ENCODE results near the gene TENM3.

The TENM3 gene

GRCh38 chr4:182532441-182532840, 289.2 kb downstream of the TENM3 start:
- DNase-seq: no peak

GRCh38 chr4:182533964-182534363, 290.8 kb downstream of the TENM3 start:
- DNase-seq: no peak

- DNase-seq: no peak
Observed at GRCh38 chr4:182536221-182536811, 293.1 kb downstream of the TENM3 start.

GRCh38 chr4:182537031-182537795, 294.0 kb downstream of the TENM3 start:
- no peak for DNase-seq

DNA sequence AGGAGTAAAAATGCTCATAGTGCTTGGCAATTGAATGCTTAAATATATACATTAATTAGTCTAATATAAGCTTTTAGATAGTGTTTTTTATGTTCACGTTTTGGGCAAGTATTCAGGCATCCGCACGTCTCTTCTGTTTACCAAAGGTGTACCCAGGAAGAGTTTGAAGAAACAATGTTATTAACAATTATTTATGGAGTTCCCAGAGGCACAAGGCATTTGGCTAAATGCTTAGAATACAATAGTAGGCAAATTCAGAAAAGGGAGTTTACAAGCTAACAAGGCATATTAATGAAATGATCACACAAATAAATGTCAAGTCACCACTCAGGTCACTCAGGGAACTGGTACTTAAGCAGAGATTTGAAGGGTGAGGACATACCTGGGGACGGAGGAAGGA, 294.8 kb downstream of the TENM3 start:
- DNase-seq: no peak

- DNase-seq: no peak
Observed at GRCh38 chr4:182540496-182540895, 297.3 kb downstream of the TENM3 start.

GRCh38 chr4:182547435-182547834, 304.2 kb downstream of the TENM3 start:
- DNase-seq: no peak

DNA sequence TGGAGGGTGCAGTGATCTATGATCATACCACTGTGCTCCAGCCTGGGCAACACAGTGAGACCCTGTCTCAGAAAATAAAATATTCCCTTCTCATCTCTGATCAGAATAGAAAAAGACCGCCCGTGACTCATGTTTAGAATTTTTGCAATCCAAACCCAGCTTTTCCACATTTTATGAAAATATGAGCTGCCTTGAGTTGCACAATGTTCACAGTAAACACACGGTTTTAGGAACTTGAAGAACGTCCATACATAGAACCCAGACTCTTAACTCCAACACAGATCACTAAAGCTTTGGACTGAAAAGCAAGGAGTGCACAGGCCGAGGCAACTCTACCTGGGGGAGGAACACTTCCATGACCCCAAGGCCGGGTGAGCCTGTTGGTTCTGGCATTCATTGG, 305.0 kb downstream of the TENM3 start:
- DNase-seq: no peak

GRCh38 chr4:182549356-182549755, 306.2 kb downstream of the TENM3 start:
- DNase-seq: no peak

GRCh38 chr4:182552948-182553347, 309.7 kb downstream of the TENM3 start:
- no peak for DNase-seq

GRCh38 chr4:182553653-182554052, 310.5 kb downstream of the TENM3 start:
- no peak for DNase-seq

GRCh38 chr4:182554736-182555135, 311.5 kb downstream of the TENM3 start:
- DNase-seq: no peak

- no peak for DNase-seq
Observed at GRCh38 chr4:182555997-182556418, 312.8 kb downstream of the TENM3 start.

DNA sequence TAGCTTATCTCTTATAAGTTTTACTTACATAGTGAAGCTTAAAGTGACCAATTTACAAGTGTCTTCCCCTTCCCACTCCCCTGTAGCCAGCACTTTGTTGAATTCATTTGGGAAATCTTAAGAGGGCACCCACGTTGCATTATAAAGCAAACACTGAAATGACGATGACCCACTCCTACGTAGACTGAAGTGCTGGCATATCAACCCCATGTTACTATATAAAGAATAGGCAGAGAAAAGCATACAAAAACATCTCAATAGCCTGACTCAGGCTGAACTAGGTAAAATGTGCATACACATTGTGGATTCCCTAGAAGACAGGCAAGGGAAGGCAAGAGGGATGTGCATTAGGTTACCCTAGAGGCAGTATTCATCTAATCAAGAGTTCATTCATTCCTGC, 313.4 kb downstream of the TENM3 start:
- DNase-seq: no peak

- no peak for DNase-seq
Observed at GRCh38 chr4:182560358-182560757, 317.2 kb downstream of the TENM3 start.

DNA sequence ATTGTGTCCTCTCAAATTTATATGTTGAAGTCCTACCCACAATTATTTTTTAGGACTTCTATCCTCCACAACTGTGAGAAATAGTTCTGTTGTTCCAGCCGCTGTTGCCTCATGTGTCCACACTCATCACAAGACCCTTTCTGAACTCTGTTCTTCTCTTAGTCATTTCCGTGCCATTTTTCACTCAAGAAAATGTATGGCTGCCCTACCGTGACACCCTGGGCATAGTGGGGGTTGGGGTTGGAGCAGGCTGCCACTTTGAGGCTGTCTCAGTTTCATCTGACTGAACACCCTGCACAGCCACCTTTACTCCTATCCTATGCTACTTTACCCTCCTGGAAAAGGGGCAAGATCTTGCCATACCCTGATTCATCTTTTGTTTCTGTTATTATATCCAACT, 319.1 kb downstream of the TENM3 start:
- no peak for DNase-seq

- DNase-seq: no peak
Observed at GRCh38 chr4:182564724-182565369, 321.6 kb downstream of the TENM3 start.

DNA sequence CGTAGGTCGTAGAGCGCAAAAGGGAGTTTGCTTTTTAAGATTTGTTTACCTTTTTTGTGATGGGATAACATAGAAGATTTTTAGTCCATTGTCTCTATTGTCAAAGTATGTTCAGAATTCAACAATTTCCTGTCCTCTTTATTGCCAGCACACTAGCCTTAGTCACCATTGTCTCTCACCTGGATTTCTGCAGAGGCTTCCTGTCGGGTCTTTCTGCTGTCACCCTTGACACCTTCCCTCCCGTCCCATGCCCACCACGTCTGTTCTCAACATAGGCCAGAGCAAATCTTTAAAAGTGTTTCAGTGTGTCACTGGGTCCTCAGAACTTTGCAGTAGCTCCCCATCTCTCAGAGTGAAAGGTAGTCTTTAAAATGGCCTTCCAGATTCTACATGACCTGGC, 323.9 kb downstream of the TENM3 start:
- no peak for DNase-seq

- no peak for DNase-seq
Observed at GRCh38 chr4:182569561-182569960, 326.4 kb downstream of the TENM3 start.

DNA sequence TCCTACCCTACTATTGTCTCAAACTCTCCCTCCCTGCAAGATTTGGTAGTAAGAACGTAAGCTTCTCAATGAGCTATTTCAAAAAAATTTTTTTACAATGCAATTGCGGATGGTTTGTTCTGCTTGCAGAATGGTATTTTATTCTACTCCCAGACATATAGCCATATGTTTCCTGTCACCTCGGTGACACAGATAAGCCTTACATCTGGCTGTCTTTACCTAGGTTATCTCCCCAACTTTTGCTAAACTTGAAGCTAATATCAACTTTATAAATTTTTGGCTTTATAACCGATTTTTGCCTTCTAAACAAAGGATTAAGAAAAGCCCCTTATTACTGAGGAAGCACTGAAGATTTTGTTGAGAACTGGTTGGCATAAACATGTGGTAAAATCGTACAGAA, 331.5 kb downstream of the TENM3 start:
- DNase-seq: no peak

DNA sequence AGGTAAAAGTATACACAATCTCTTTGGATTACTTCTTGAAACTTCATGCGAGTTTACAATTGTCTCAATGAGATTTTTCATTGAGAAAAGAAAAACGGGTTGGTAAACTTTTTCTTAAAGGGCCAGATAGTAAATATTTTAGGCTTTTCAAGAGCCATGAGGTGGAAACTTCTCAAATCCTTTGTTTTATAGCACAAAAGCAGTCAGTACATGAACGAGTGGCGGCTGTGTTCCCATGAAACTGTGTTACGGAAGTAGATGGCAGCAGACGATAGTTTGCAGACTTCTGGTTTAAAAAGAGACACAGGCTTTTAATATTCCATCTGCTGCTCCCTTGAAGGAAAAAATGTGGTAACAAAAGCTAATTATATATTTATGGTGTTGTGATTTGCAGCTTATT, 332.0 kb downstream of the TENM3 start:
- no peak for DNase-seq

GRCh38 chr4:182576601-182577289, 333.5 kb downstream of the TENM3 start:
- no peak for DNase-seq

DNA sequence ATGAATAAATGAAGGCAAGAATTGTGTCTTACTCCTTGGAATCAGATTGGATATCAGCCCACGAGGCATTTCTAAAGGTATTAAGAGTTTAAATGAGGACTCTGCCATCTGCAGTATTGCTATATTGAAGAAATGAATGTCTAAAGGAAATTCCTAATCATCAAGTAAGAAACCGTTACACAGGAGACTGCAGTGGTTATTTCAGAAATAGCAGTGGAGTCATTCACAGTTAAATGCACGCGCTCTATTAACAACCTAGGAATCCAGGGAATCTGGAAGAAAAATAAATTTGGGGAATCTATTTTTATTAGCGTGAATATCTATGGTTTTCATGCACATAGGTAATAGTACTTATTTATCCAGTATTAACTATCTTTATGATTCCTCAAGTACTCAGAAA, 334.2 kb downstream of the TENM3 start:
- no peak for DNase-seq

- DNase-seq: no peak
Observed at GRCh38 chr4:182578402-182578801, 335.2 kb downstream of the TENM3 start.

All from effector CD4-positive, alpha-beta T cell (primary cell).